ENCODE results near the gene RSAD1. TPM values are rescaled to one million over a fixed set of nuclear protein-coding genes. Genes with fewer than 3 reads are reported as not detected.

RSAD1 gene
- total and polyA plus RNA-seq, 2 donors from 2014 or later = 38.9 to 39.9 TPM

GRCh38 chr17:50452630-50453300 is 25.9 kb upstream of the RSAD1 start:
- no peak overlapping the region for H3K27ac ChIP-seq (ENCODE audit: low read depth in 2 of 2, low read length in 2 of 2)
- FAIRE-seq = no peak
- H3K9ac ChIP-seq (ENCODE audit: low read length in 3 of 3) = no peak overlapping the region
- no peak overlapping the region for H3K4me3 ChIP-seq (ENCODE audit: low read length in 3 of 3)
- no peak for TF ChIP-seq CTCF (IDR thresholded peaks at IDR 0.05; ENCODE audit: borderline replicate concordance, extremely low read depth, insufficient read depth)
- H3K27me3 ChIP-seq (ENCODE audit: control insufficient read depth, insufficient read depth, low read length) = no peaks in the 10 kb centered on the region
- no peak for DNase-seq
- H3K9me3 ChIP-seq (ENCODE audit: control insufficient read depth in 2 of 3, insufficient read depth in 1 of 3, low read length in 3 of 3) = no peaks in the 10 kb centered on the region
- intact Hi-C loops (cut with DNase I) = no loop called here
- H3K4me1 ChIP-seq (ENCODE audit: control insufficient read depth in 2 of 3, insufficient read depth in 2 of 3, low read depth in 1 of 3, low read length in 3 of 3) = no peaks in the 10 kb centered on the region
- H3K36me3 ChIP-seq (ENCODE audit: control insufficient read depth in 2 of 3, insufficient read depth in 3 of 3, low read length in 3 of 3) = peaks cover 0 to 9% (median 4%) of the 10 kb centered on the region in 3 donors

- Histone ChIP-seq H3K27me3 (ENCODE audit: control insufficient read depth, insufficient read depth, low read length) (no peaks in the 10 kb centered on the region), H3K4me3 (ENCODE audit: low read length in 3 of 3) (no peak overlapping the region), H3K9me3 (ENCODE audit: control insufficient read depth in 2 of 3, insufficient read depth in 1 of 3, low read length in 3 of 3) (no peaks in the 10 kb centered on the region), H3K4me1 (ENCODE audit: control insufficient read depth in 2 of 3, insufficient read depth in 2 of 3, low read depth in 1 of 3, low read length in 3 of 3) (peaks cover 0 to 2% (median 0%) of the 10 kb centered on the region in 3 donors), H3K36me3 (ENCODE audit: control insufficient read depth in 2 of 3, insufficient read depth in 3 of 3, low read length in 3 of 3) (peaks cover 0 to 9% (median 4%) of the 10 kb centered on the region in 3 donors), H3K9ac (ENCODE audit: low read length in 3 of 3) (no peak overlapping the region), H3K27ac (ENCODE audit: low read depth in 2 of 2, low read length in 2 of 2) (no peak overlapping the region)
- FAIRE-seq (no peak), DNase-seq (no peak)
- TF ChIP-seq CTCF (IDR thresholded peaks at IDR 0.05; ENCODE audit: borderline replicate concordance, extremely low read depth, insufficient read depth) = no peak
- intact Hi-C loops (cut with DNase I) = no loop called here
These were observed 24.8 kb upstream of the RSAD1 start for GRCh38 chr17:50453901-50454300.

- Histone ChIP-seq H3K36me3 (ENCODE audit: control insufficient read depth in 2 of 3, insufficient read depth in 3 of 3, low read length in 3 of 3) (peaks cover 0 to 18% (median 11%) of the 10 kb centered on the region in 3 donors), H3K9me3 (ENCODE audit: control insufficient read depth in 2 of 3, insufficient read depth in 1 of 3, low read length in 3 of 3) (no peaks in the 10 kb centered on the region), H3K27me3 (ENCODE audit: control insufficient read depth, insufficient read depth, low read length) (no peaks in the 10 kb centered on the region), H3K9ac (ENCODE audit: low read length in 3 of 3) (no peak overlapping the region), H3K4me1 (ENCODE audit: control insufficient read depth in 2 of 3, insufficient read depth in 2 of 3, low read depth in 1 of 3, low read length in 3 of 3) (peaks cover 0 to 5% (median 4%) of the 10 kb centered on the region in 3 donors), H3K4me3 (ENCODE audit: low read length in 3 of 3) (no peak overlapping the region), H3K27ac (ENCODE audit: low read depth in 2 of 2, low read length in 2 of 2) (no peak overlapping the region)
- DNase-seq (no peak), FAIRE-seq (no peak)
- intact Hi-C loops (cut with DNase I) = no loop called here
- TF ChIP-seq CTCF (IDR thresholded peaks at IDR 0.05; ENCODE audit: borderline replicate concordance, extremely low read depth, insufficient read depth) = no peak
These were observed 21.0 kb upstream of the RSAD1 start for GRCh38 chr17:50457621-50458020.

Measured in kidney (tissue), 14 donors.